Heart left ventricle (tissue), 13 donors: ENCODE results near the gene TSSC4.

Source experiments
- POLR2A ChIP-seq, 2 donors: fragments of 450-650 bp; IDR thresholded peaks; one replicate each; pipeline ENCODE4 v1.6.1; 2017; ENCODE audit warnings: antibody characterized with exemption in 2 of 2, mild to moderate bottlenecking in 2 of 2, moderate library complexity in 2 of 2
- TF ChIP-seq, protein P1 (sequence below), 12 donors: fragments of 200-600 bp; sonication (generic) in 4 of 12; IDR thresholded peaks; one replicate each; pipeline versions ENCODE4 v1.5.0 to v1.8.0; 2018 to 2022; ENCODE audit warnings: antibody characterized with exemption in 12 of 12, mild to moderate bottlenecking in 5 of 12
- donor health status: ischemic (EF 13 %, LVEDD 7.1; RV severe dilation, severe dysfunction).
- donor health status: DM: no; HTN: yes; CAD: no.
- donor health status: DM: no; HTN: no; CAD: no.
- donor health status: ischemic (EF 25% LVEDD 6.9; RV normal size, moderate dysfunction).
- donor health status: ischemic (EF 25% LVEDD 5.7; RV mildly dilated, moderate dysfunction).
- donor health status: ischemic (EF 35%, LVEDD 5.7; RV mildly dilated, moderate dysfunction).
- donor health status: nonischemic (EF 11% LVEDD 7.7; RV severe dilation, severe dysfunction).
- donor health status: DM: yes; HTN: yes; CAD: no.
- donor health status: PGD.
- donor health status: ischemic (EF 29% LVEDD 5.4; RV normal size, mild dysfunction).
- donor health status: nonischemic (EF 23%, LVEDD 6.1; RV moderate dilation, normal function).

DNA sequence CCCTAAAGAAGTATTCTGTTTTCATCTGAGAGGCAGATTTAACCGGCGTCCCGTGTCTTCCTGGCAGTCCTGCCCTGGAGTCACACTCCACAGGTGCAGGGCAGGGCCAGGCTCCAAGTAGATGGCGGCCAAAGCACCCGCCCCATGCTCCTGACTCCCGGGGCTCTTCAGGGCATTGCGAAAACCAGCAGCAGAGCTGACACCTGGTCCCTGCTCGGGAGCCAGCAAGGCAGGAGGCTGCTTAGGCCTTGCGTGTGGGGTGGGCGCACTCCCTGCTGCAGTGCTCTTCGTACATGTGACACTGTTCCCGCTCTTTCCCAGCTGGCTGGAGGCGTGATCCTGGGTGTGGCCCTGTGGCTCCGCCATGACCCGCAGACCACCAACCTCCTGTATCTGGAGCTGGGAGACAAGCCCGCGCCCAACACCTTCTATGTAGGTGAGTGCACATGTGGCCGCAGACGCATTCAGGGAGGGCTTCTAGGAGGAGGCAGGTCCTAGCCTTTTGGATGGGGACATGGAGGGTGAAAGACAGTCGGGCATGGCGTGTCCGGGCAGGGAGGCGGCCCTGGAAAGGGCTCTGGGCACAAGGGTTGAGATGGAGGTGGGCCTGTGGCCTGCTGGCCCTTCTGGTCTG, 10.3 kb upstream of the TSSC4 start:
- TF ChIP-seq, protein P1, sequence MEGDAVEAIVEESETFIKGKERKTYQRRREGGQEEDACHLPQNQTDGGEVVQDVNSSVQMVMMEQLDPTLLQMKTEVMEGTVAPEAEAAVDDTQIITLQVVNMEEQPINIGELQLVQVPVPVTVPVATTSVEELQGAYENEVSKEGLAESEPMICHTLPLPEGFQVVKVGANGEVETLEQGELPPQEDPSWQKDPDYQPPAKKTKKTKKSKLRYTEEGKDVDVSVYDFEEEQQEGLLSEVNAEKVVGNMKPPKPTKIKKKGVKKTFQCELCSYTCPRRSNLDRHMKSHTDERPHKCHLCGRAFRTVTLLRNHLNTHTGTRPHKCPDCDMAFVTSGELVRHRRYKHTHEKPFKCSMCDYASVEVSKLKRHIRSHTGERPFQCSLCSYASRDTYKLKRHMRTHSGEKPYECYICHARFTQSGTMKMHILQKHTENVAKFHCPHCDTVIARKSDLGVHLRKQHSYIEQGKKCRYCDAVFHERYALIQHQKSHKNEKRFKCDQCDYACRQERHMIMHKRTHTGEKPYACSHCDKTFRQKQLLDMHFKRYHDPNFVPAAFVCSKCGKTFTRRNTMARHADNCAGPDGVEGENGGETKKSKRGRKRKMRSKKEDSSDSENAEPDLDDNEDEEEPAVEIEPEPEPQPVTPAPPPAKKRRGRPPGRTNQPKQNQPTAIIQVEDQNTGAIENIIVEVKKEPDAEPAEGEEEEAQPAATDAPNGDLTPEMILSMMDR (IDR thresholded peaks at IDR 0.05) = no peak
- no peak for TF ChIP-seq POLR2A (IDR thresholded peaks at IDR 0.05)
